ENCODE measurements around the gene SLC9A2.

The SLC9A2 gene

GRCh38 chr2:102674836-102675235 lies 55.5 kb downstream of the SLC9A2 start:
- DNase-seq (ENCODE audit: low read depth, low spot score) = no peak

- DNase-seq (ENCODE audit: low read depth, low spot score) = no peak
Observed at GRCh38 chr2:102677244-102678215, 58.2 kb downstream of the SLC9A2 start.

- DNase-seq (ENCODE audit: low read depth, low spot score) = no peak
Observed at GRCh38 chr2:102678442-102678841, 59.1 kb downstream of the SLC9A2 start.

DNA sequence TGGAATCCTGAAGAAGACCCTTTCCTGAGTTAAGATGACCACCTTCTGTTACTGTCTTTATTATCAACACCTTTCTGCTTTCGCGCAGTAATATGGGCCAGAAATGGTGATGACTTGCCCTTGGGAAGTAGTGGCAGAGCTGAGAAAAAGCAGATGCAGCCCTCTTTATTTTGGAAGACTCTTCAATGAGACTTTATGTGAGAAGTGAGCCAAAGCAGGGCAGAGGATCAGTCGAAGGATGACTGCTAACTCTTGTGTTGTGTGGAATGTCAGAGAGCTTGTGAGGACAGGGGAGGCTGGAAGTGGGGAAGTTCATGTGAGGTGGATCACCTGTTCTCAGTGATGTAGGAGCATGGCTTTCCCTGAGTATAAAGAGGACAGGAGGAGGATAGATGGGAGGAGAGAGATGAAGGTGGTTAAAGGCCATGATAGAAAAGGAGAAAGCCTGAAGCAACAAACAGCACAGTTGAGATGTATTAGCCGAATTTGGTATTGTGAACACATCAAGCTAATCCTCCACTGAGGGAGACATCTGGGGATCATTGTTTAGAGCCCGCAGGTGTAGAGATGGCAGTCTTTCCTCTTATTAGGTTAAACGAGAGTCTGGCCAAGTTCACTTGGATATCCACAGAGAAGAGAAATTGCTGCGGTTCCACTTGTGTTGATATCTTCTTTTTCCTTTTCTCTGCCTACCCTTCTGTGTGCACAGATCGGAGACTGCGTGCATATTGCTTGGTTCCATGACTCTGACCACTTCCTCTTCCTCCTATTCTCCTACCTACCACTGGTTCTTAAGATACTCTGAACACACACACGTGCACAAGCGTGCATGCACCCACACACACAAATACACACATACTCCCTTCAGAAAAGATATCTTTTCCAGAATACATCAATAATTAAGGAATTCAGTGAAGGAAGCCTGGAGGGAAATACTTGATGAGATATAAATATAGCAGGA lies 67.4 kb downstream of the SLC9A2 start:
- DNase-seq (ENCODE audit: low read depth, low spot score) = no peak

DNA sequence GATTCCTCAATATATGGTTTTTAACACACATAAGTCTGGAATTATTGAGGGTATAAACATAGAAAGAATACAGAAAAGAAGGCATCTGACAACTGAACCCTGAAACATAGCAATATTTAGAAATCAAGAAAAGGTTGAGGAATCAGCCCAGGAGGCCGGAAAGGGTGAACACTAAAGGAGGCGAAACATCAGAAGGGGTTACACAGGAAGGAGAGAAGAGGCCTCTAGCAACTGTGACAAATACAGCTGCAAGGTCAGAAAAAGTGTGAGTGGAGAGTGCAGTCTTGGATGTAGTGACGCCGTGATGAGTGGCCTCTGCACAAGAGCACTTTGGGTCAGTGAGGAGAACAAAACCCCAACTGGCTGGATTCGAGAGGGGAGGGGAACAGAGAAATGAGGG lies 70.7 kb downstream of the SLC9A2 start:
- no peak for DNase-seq (ENCODE audit: low read depth, low spot score)

DNA sequence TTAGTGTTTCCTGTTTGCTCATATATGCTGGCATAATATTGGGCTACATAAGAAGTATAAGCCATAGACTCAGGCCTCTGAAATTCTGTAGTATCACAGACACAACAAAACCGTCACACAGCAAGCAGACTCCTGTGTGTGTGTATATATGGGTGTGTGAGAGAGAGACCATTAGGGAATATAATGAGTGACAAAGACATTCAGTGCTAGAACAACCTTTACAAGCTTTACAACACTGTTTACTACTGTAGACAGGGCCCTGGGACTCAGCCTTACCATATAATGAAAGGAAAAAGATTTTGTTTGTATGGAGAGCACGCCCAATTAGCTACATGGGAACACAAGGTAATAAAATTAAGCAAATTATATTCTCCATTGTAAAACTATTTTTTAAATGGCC lies 77.1 kb downstream of the SLC9A2 start:
- no peak for DNase-seq (ENCODE audit: low read depth, low spot score)

- DNase-seq (ENCODE audit: low read depth, low spot score) = no peak
Observed at GRCh38 chr2:102698369-102699111, 79.2 kb downstream of the SLC9A2 start.

GRCh38 chr2:102703305-102703704 lies 84.0 kb downstream of the SLC9A2 start:
- DNase-seq (ENCODE audit: low read depth, low spot score) = no peak

DNA sequence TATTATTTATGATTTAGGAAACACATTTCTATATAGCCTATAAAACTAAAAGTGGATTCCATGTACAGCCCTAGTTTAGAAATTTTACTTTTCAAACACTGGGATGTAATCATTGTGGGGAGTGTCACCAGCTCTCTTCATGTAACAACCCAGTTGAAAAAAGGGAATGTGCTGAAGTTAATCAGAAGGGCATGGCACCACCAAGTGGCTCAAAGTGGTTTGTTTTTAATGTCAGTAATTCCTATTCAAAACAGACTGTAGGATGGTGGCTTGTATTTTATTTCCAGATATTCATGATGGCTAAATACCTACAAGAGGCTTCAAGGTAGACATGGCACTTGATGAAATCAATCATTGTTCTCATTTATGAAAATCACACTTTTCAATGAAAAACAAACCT lies 84.4 kb downstream of the SLC9A2 start:
- no peak for DNase-seq (ENCODE audit: low read depth, low spot score)

- no peak for DNase-seq (ENCODE audit: low read depth, low spot score)
Observed at GRCh38 chr2:102704531-102704930, 85.2 kb downstream of the SLC9A2 start.

- no peak for DNase-seq (ENCODE audit: low read depth, low spot score)
Observed at GRCh38 chr2:102707796-102708695, 88.7 kb downstream of the SLC9A2 start.

DNA sequence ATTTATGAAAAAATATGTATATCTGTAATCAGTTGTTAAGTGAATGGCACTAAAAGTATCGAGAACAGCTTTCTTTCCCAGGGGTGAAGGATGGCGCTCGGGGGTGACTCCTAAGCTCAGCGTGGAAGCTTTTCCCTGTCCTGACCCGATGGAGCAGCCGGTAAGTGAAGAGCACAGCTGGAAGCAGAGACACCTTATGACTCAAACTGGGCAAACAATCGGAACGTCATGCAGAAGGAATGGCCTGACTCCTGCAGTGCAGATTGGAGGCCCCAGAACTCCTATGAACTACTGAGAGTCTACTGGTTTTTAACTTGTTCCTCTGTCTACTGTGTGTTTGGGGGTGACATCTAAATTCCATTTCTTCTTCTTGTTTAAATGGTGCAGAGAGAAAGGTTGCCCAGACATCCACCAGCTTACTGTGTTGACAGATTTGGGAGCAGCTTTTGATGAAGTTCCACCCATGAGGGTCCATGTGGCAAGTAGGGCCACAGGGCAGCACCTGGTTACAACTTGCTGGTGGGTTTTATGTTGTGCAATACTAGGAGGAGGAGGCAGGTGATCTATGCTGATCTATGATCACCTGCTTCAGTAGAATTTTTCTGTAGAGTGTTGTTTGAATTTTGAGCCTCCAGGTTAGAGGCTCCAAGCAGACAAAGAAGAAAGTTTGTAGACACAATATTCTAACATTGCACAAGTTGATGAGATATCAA lies 89.7 kb downstream of the SLC9A2 start:
- no peak for DNase-seq (ENCODE audit: low read depth, low spot score)

- DNase-seq (ENCODE audit: low read depth, low spot score) = no peak
Observed at GRCh38 chr2:102717308-102718018, 98.1 kb downstream of the SLC9A2 start.

GRCh38 chr2:102718387-102719316 lies 99.3 kb downstream of the SLC9A2 start:
- no peak for DNase-seq (ENCODE audit: low read depth, low spot score)

DNA sequence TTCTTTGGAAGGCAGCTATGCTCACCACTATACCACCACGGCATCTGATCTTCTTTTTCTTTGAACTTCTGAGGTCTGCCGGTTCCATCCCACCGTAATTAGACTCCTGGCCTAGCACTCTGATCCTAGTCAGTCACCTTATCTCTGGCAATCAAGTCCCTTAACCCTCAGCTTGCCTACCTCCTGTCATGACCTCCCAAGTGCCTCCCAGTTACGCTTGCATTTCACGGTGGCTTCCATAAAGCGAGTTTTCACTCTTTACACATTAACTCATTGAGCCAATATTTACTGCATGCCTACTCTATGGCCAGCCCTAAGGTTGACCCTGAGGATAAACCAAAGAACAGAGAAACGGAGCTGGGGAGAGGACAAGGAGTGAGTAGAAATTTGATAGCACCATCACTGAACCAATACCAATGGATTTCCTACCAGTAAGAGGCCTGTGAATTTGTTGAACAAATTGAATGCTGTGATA lies 104.7 kb downstream of the SLC9A2 start:
- DNase-seq (ENCODE audit: low read depth, low spot score) = no peak

- DNase-seq (ENCODE audit: low read depth, low spot score) = no peak
Observed at GRCh38 chr2:102724553-102724952, 105.2 kb downstream of the SLC9A2 start.

DNA sequence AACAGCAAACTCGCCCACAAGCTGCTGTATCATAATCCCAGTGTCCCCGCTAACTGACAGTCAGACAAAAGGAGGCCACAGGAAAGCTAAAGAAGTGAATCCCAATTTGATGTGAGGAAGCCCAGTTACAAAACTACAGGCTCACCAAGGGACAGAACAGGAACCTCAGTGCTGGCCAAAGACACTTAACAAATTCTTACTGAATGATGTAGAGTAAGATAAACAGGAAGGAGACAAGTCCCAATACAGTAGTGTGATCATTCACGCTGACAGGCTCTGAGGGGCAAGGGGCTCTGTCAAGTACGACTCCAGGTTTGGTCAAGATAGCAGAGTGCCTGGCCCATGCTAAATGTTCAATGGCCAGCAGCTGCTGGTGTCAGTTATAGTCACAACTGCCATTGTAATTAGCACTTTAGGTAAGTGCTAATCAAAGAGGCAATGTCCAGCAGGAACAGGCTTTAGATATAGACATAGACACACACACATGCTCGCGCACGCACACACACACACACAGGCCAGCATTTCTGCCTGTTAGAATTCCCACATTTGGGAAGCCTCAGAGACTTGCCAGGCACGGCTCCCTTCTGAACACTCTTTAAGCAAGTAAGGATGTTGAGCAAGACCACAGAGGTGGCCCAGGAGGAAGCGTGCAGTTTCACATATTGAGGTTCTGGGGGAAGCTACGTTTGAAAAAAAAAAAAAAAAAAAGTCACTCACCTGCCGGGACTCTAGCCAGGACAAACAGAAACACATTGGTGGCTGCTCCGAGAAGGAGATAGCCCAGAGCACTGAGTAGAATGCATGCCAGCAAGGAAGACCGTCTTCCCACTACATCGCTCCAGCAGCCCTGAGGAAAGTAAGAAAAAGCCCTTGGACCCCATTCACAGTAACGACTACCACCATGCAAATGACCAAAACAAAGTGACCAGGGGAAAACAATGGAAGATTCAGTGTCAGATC lies 107.1 kb downstream of the SLC9A2 start:
- no peak for DNase-seq (ENCODE audit: low read depth, low spot score)
